ENCODE data around the gene BDNF.

Gene BDNF

GRCh38 chr11:27605422-27605821 lies 94.8 kb downstream of the BDNF start:
- in situ Hi-C loops (cut with MboI; ENCODE audit: low sequenced_read_pairs), result no loop called here
- Histone ChIP-seq H3K36me3 (replicated peaks) (no peaks in the 10 kb centered on the region), H3K4me3 (no peak overlapping the region), H3K9me3 (no peaks in the 10 kb centered on the region), H3K27me3 (ENCODE audit: low read depth) (no peaks in the 10 kb centered on the region), H3K4me1 (no peaks in the 10 kb centered on the region)
- no peak for DNase-seq (ENCODE audit: low spot score in 2 of 2)
